Stimulated activated effector memory CD8-positive, alpha-beta T cell treated with anti-CD3 and anti-CD28 coated beads, Interleukin-12 subunit alpha, Interleukin-12 subunit beta, amount 100 ng/mL, for 72 hours (primary cell): ENCODE results near the gene CCDC71L.

Source experiments
- ATAC-seq: fragments of 150-1000 bp; cut with Tn5 transposase; 2 replicates; pipeline ENCODE4 v1.10.0; 2021
- DNase-seq, 2 donors: peaks; one replicate each; pipeline ENCODE4 v3.0.0; 2021 to 2022; ENCODE audit warnings: low spot score in 2 of 2
- H3K27ac Mint-ChIP-seq: one replicate; pipeline ENCODE4 v1.8.0; 2022; ENCODE audit warnings: mild to moderate bottlenecking, mixed read lengths
- H3K36me3 Mint-ChIP-seq: one replicate; pipeline ENCODE4 v1.8.0; 2022; ENCODE audit warnings: mild to moderate bottlenecking, mixed read lengths
- H3K4me1 Mint-ChIP-seq: one replicate; pipeline ENCODE4 v1.8.0; 2022; ENCODE audit warnings: mixed read lengths
- H3K4me3 Mint-ChIP-seq: one replicate; pipeline ENCODE4 v1.8.0; 2022; ENCODE audit warnings: mild to moderate bottlenecking, mixed read lengths
- H3K9me3 Mint-ChIP-seq: one replicate; pipeline ENCODE4 v1.8.0; 2022; ENCODE audit warnings: mixed read lengths

CCDC71L gene

DNA sequence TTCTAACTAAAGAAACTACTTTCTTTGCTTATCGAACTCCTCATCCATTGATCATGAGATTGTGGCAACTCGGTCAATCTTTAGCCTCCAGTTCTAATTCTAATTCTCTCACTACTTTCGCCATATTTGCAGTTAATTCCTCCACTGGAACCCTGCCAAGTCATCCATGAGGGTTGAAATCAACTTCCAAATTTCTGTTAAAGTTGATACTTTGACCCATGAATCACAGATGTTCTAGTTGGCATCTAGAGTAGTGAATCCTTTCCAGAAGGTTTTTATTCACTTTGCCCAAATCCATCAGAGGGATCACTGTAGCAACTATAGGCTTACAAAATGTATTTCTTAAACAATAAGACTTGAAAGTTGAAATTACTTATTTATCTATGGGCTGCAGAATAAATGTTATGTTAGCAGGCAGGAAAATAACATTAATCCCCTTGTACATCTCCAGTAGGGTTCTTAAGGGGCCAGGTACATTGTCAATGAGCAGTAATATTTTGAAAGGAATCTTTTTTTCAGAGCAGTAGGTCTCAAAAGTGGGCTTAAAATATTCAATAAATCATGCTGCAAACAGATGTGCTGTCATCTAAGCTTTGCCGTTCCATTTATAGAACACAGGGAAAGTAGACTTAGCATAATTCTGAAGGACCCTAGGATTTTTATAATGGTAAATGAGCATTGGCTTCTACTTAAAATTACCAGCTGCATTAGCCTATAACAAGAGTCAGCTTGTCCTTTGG, 39.4 kb downstream of the CCDC71L start:
- Mint-ChIP-seq H3K36me3 (no peaks in the 10 kb centered on the region), H3K4me3 (no peak overlapping the region), H3K27ac (no peak overlapping the region), H3K4me1 (no peaks in the 10 kb centered on the region), H3K9me3 (no peaks in the 10 kb centered on the region)
- DNase-seq (no peak), ATAC-seq (no peak)

DNA sequence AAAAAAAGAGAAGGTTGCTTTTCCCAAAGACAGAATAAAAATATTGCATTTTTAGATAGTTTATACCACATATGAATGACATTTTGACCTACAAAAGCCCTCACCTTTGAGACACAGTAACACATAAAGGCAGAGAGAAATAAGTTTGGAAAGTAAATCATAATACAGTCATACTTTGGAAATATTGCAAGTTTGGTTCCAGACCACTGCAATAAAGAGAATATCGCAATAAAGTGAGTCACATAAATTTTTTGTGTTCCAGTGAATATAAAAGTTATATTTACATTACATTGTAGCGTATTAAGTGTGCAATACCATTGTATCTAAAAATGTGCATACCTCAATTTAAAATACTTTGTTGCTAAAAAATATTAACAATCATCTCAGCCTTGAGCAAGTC, 40.3 kb downstream of the CCDC71L start:
- H3K4me3 Mint-ChIP-seq: no peak overlapping the region
- H3K27ac Mint-ChIP-seq: no peak overlapping the region
- H3K36me3 Mint-ChIP-seq: no peaks in the 10 kb centered on the region
- ATAC-seq (no peak), DNase-seq (no peak)
- no peaks in the 10 kb centered on the region for H3K9me3 Mint-ChIP-seq
- H3K4me1 Mint-ChIP-seq: no peaks in the 10 kb centered on the region

DNA sequence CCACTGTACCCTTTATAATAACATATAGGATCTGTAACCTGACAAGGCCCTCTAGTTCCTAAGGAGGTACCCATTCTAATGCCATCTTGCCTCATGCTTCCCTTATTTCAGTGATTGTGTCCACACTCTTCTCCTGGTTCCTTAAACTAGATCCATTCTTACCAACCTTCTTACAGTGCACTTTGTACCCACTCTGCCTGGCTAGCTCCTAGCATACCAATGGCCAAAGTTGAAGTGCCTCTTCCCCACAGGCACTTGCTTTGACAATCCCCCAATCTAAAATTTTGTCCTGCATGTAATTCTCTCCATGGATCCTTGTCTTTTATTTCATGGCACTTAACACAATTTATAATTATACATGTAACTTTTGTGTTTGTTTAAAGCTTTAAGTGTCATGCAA, 40.9 kb downstream of the CCDC71L start:
- ATAC-seq (no peak), DNase-seq (no peak)
- Mint-ChIP-seq H3K4me3 (no peak overlapping the region), H3K36me3 (no peaks in the 10 kb centered on the region), H3K27ac (no peak overlapping the region), H3K9me3 (no peaks in the 10 kb centered on the region), H3K4me1 (no peaks in the 10 kb centered on the region)

DNA sequence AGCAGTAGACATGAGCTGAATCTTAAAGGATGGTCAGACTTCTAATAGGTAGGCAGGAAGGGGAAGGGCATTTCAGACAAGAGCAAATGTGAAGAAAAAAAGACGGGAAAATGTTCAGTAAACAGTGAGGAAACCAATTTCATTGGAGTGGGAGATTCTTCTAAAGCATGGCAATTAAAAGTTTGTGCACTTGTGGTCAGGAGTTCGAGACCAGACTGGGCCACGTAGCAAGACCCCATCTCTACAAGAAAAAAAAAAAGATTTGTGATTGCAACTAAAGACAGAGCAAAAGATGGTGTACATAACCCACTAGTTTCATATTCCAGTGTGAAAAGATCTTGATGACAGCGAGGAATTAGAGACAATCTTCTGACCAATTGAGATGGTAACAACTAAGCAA, 41.7 kb downstream of the CCDC71L start:
- Mint-ChIP-seq H3K36me3 (no peaks in the 10 kb centered on the region), H3K4me3 (no peak overlapping the region), H3K27ac (no peak overlapping the region), H3K4me1 (no peaks in the 10 kb centered on the region), H3K9me3 (no peaks in the 10 kb centered on the region)
- no peak for DNase-seq
- ATAC-seq: no peak

DNA sequence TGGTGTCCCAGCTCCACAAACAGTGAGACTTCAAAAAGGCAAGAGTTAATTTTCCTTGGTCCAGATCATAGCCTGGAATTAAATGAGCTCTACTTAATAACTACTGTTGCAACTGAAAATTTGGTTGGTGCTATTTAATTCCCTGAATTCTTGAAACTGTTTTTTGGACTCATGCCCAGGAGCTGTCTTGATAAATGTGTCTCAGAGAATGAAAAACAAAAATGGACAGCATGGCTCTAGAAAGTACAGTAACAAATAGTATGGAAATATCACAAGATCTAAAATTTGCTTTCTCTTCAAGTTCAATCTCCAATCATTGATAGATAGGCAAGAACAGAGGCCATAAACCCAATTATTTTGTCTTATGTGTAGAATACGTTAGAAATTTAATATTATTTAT, 42.5 kb downstream of the CCDC71L start:
- Mint-ChIP-seq H3K4me3 (no peak overlapping the region), H3K4me1 (no peaks in the 10 kb centered on the region), H3K36me3 (no peaks in the 10 kb centered on the region), H3K27ac (no peak overlapping the region), H3K9me3 (no peaks in the 10 kb centered on the region)
- no peak for DNase-seq
- ATAC-seq: no peak

DNA sequence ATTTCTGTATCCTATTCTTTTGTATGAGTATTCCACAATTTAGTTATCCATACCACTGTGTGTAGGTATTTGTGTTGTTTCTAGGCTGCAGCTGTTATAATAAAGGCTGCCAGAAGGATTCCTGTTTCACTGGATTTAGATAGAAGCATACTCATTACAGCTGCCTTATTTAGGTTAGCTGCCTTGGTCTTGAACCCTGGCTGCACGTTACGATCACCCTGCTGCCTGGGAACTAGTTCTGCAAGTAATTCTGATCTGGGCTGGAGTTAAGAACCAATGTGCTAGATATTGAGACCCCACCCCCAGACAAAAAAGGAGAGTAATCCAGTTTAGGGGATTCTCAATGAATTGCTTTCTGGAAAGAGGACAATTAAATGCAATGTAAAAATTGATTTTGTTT, 43.1 kb downstream of the CCDC71L start:
- no peaks in the 10 kb centered on the region for H3K36me3 Mint-ChIP-seq
- no peak for DNase-seq
- no peak overlapping the region for H3K27ac Mint-ChIP-seq
- ATAC-seq: no peak
- no peak overlapping the region for H3K4me3 Mint-ChIP-seq
- no peaks in the 10 kb centered on the region for H3K4me1 Mint-ChIP-seq
- no peaks in the 10 kb centered on the region for H3K9me3 Mint-ChIP-seq

DNA sequence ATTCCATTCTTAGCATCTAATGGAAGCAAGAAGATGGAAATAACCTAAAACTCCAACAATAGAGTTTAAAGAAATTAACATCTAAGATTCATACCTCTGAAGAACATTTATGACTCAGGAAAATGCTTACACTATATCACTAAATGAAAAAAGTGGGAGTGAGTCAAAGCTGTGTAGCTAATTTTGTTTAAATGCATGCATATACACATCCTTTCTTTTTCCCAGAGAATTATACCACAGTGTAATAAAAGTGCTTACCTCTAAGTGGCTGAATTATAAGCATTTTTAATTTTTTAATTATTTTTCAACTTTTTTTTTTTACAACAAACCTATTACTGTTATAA, 44.3 kb downstream of the CCDC71L start:
- no peak for ATAC-seq
- H3K9me3 Mint-ChIP-seq: no peaks in the 10 kb centered on the region
- DNase-seq: no peak
- no peak overlapping the region for H3K4me3 Mint-ChIP-seq
- no peaks in the 10 kb centered on the region for H3K36me3 Mint-ChIP-seq
- no peak overlapping the region for H3K27ac Mint-ChIP-seq
- no peaks in the 10 kb centered on the region for H3K4me1 Mint-ChIP-seq

DNA sequence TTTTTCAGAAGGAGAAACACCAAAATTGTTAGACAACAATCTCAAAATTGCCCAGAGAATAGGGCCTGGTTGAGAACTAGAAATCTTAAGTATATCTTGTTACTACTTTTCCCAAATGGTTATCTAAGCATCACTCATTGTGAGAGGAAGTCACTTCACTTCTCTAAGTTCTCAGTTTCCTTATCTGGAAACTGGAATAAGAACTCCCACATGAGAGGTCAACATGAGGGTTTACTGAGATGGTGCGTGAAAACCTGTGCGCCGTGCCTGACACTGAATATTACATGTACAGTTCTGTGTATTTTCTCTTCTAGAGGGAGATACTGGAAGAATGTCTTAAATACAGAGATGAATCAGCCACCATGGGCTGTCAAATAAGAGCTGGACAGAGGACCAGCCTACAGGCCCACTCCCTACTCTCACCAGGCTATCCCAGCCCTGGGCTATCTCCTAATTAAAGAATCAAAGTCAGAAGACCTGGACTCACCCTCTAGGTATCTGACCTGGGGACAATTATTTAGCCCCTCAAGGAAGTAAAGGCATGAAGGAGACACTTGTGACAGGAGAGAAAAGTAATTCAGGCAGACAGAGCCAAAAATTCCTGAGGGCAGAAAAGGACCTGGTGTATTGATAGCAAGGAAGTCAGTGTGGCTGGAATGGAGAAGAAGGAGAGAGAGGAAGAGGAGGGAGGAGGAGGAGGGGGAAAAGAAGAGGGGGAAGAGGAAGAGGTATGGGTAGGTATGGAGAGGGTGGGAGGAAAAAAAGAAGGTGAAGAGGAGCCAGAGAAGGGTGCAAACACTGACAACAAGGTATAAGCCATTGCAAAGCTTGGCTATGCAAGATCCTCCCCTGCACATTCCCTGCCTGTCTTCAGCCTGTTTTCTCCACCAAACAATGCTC, 44.9 kb downstream of the CCDC71L start:
- Mint-ChIP-seq H3K4me1 (no peaks in the 10 kb centered on the region), H3K4me3 (no peak overlapping the region), H3K36me3 (no peaks in the 10 kb centered on the region), H3K27ac (no peak overlapping the region), H3K9me3 (no peaks in the 10 kb centered on the region)
- ATAC-seq: no peak
- no peak for DNase-seq

DNA sequence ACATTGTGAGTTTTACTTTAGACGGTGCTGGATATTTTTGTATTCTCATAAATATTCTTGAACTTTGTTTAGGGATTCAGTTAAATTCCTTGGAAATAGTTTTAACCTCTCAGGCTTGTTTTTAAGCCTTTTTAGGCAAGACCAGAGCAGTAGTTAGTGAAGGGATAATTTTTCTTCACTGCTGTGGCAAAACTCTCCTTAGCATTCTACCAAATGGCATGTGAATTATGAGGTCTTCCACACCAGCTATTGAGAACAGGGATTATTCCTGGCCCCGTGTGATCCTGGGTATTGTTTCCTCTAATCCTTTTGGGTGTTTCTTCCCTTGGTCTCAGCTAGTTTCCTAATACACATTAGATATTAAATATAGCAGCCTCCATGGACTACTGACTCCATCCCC, 46.2 kb downstream of the CCDC71L start:
- no peaks in the 10 kb centered on the region for H3K9me3 Mint-ChIP-seq
- H3K36me3 Mint-ChIP-seq: no peaks in the 10 kb centered on the region
- no peak for ATAC-seq
- DNase-seq: no peak
- no peak overlapping the region for H3K27ac Mint-ChIP-seq
- H3K4me1 Mint-ChIP-seq: no peaks in the 10 kb centered on the region
- no peak overlapping the region for H3K4me3 Mint-ChIP-seq

DNA sequence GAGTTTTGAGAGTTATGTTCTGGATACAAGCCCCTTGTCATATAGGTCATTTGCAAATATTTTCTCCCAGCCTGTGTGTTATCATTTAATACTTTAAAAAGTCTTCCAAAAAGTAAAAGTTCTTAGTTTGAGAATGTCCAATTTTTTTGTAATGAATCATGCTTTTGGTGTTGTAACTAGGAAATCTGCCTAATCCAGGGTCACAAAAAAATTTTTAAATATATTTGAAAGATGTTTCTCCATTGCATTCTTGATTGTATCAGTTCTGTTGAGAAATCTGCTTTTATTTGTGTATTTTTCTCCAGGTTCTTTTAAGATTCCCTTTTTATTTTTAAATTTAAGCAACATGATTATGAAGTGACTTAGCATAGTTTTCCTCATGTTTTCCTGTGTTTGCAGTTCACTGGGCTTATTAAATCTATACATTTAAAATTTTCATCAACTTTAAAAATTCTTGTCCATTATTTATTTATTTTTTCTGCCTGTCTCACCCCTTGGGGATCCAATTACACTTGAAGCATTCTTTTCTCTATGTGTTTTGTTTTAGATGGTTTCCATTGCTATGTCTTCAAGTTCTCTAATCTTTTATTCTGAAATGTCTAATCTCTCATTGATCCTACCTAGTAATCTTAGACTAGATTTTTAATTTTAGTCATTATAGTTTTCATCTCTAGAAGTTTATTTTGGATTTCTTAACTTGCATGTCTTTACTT, 47.0 kb downstream of the CCDC71L start:
- Mint-ChIP-seq H3K36me3 (no peaks in the 10 kb centered on the region), H3K9me3 (no peaks in the 10 kb centered on the region), H3K27ac (no peak overlapping the region), H3K4me3 (no peak overlapping the region), H3K4me1 (no peaks in the 10 kb centered on the region)
- ATAC-seq (no peak), DNase-seq (no peak)

DNA sequence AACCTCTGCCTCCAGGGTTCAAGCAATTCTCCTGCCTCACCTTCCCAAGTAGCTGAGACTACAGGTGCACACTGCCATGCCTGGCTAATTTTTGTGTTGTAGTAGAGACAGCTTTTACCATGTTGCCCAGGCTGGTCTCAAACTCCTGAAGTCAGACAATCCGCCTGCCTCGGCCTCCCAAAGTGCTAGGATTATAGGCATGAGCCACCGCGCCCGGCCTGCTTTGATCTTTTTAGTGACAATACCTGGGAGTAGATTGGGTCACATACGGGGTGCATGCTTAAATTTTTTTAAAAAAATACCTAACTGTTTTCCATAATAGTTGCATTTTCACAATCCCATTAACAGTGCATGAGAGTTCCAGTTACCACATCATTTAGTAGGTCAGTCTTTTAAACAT, 47.7 kb downstream of the CCDC71L start:
- Mint-ChIP-seq H3K36me3 (no peaks in the 10 kb centered on the region), H3K4me1 (no peaks in the 10 kb centered on the region), H3K9me3 (no peaks in the 10 kb centered on the region), H3K27ac (no peak overlapping the region), H3K4me3 (no peak overlapping the region)
- ATAC-seq (no peak), DNase-seq (no peak)

DNA sequence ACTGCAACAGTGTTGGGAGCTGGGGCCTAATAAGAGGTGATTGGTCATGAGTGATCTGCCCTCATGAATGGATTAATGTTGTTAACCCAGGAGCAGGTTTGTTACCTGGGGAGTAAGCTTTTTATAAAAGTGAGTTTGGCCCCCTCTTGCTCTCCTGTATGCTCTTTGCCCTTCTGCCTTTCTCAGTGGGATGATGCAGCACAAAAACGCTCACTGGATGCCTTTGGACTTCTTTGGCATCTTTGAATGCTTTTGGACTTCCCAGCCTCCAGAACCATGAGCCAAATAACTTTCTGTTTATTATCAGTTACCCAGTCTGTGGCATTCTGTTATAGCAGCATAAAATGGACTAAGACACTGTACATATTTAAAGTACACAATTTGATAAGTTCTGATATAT, 48.5 kb downstream of the CCDC71L start:
- no peaks in the 10 kb centered on the region for H3K36me3 Mint-ChIP-seq
- no peak for DNase-seq
- ATAC-seq: no peak
- H3K9me3 Mint-ChIP-seq: no peaks in the 10 kb centered on the region
- H3K4me1 Mint-ChIP-seq: no peaks in the 10 kb centered on the region
- no peak overlapping the region for H3K4me3 Mint-ChIP-seq
- H3K27ac Mint-ChIP-seq: no peak overlapping the region

DNA sequence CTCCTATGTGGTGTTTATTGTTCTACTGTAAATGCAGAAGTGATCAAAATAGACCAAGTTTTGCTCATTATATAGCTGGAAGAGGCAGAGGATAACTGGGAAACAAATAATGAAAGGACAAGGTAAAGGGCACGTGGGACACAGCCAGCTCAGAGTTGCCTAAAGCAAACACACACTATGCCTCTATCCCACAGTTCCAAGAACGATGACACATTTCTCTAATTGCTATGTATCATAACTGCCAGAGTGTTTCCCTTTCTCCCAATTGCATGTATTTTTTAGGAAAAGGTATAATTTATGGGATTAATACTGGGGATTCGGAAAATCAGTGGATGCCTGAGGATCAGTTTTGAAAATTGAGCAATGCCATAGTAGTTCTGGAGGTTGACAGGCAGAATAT, 49.0 kb downstream of the CCDC71L start:
- no peaks in the 10 kb centered on the region for H3K9me3 Mint-ChIP-seq
- DNase-seq: no peak
- H3K4me3 Mint-ChIP-seq: no peak overlapping the region
- no peaks in the 10 kb centered on the region for H3K36me3 Mint-ChIP-seq
- no peaks in the 10 kb centered on the region for H3K4me1 Mint-ChIP-seq
- ATAC-seq: no peak
- H3K27ac Mint-ChIP-seq: no peak overlapping the region

DNA sequence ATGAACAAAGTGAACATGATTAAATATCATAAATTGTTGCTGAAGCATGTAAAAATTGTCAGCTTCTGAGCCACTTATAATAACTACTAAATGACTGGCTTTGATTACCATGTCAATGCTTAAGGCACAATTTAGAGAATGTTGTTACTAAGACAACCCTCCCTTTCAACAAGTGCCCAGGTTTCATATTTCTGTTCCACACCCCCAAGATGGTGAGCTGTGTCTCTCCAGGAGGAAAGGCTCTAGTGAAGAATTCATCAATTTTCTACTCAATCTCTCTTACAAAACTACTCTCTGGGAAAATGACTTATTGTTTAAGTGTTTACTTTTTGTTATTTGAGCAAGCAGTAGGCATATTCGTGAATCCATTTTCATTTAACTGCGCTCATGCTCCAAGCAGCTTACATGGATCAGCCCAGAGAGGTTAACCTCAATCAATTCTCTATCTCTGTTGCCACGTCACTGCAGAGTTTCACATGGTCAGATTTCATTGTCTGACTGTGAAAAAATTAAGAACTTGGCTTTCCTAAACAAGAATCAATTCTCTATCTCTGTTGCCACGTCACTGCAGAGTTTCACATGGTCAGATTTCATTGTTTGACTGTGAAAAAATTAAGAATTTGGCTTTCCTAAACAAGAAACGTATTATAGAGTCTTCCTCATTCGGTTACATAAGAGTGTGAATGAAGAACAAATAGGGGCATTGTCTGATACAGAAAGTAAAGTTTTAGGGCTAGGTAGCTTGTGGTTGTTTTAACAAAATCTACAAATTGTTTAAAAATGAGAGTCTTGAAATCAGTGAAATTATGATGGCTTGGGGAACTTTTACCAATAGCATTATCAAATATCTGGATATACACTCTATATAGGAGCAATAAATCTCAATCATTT, 49.7 kb downstream of the CCDC71L start:
- DNase-seq (peak in 1 of 2 donors; percentile 13), ATAC-seq (no peak)
- H3K4me3 Mint-ChIP-seq: no peak overlapping the region
- H3K27ac Mint-ChIP-seq: no peak overlapping the region
- no peaks in the 10 kb centered on the region for H3K4me1 Mint-ChIP-seq
- H3K36me3 Mint-ChIP-seq: no peaks in the 10 kb centered on the region
- no peaks in the 10 kb centered on the region for H3K9me3 Mint-ChIP-seq

DNA sequence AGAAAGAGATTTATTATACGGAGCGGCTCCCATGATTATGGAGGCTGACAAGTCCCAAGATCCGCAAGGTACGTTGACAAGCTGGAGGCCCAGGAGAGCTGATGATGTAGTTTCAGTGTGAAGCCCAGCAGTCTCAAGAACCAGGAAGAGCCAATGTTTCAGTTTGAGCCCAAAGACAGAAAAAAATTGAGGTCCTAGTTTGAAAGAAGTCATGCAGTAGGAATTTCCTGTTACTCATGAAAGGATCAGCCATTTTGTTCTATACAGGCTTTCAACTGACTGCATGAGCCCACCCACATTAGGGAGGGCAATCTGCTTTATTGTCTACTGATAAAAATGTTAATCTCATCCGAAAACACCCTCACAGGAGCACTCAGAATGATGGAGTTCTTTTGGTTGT, 51.5 kb downstream of the CCDC71L start:
- no peaks in the 10 kb centered on the region for H3K9me3 Mint-ChIP-seq
- H3K36me3 Mint-ChIP-seq: no peaks in the 10 kb centered on the region
- no peaks in the 10 kb centered on the region for H3K4me1 Mint-ChIP-seq
- no peak overlapping the region for H3K4me3 Mint-ChIP-seq
- ATAC-seq (no peak), DNase-seq (no peak)
- no peak overlapping the region for H3K27ac Mint-ChIP-seq
